Thyroid gland (tissue), 4 donors: ENCODE results near the gene CNPY2. TPM values are rescaled to one million over a fixed set of nuclear protein-coding genes. Genes with fewer than 3 reads are reported as not detected.

ENCODE experiments used
- DNase-seq, 2 donors: peaks; one replicate each; pipeline ENCODE4 v3.0.0-alpha.2; 2019
- H3K27ac ChIP-seq, 3 donors: fragments of 200-600 bp; sonication (generic); 1 replicate in 2 of 3; 2 replicates in 1 of 3; pipeline ENCODE4 v1.5.1; 2016 to 2019; ENCODE audit warnings: mild to moderate bottlenecking in 1 of 3, moderate library complexity in 1 of 3
- H3K27me3 ChIP-seq: fragments of 200-600 bp; sonication (generic); one replicate; pipeline ENCODE4 v1.5.1; 2019
- H3K36me3 ChIP-seq, 2 donors: fragments of 200-600 bp; sonication (generic); one replicate each; pipeline ENCODE4 v1.5.1; 2016 to 2019
- H3K4me1 ChIP-seq, 2 donors: fragments of 200-600 bp; sonication (generic); one replicate each; pipeline ENCODE4 v1.5.1; 2017 to 2019
- H3K4me3 ChIP-seq, 3 donors: fragments of 200-600 bp; sonication (generic); replicated peaks in 1 of 3; 1 replicate in 2 of 3; 2 replicates in 1 of 3; pipeline ENCODE4 v1.5.1; 2016; ENCODE audit warnings: mild to moderate bottlenecking in 1 of 3
- H3K9me3 ChIP-seq: fragments of 200-600 bp; sonication (generic); one replicate; pipeline ENCODE4 v1.5.1; 2017
- CTCF ChIP-seq, 6 experiments: fragments of 200-600 bp in 3 of 6; fragments of 450-650 bp in 3 of 6; sonication (generic) in 3 of 6; IDR thresholded peaks; one replicate each; pipeline ENCODE4 v1.5.1; 2016 to 2019; ENCODE audit warnings: antibody characterized with exemption in 6 of 6, mild to moderate bottlenecking in 2 of 6, inconsistent platforms in 1 of 6, moderate library complexity in 1 of 6
- POLR2A ChIP-seq, 2 donors: fragments of 450-650 bp; IDR thresholded peaks; one replicate each; pipeline ENCODE4 v1.6.1; 2017; ENCODE audit warnings: antibody characterized with exemption in 2 of 2, mild to moderate bottlenecking in 2 of 2, moderate library complexity in 1 of 2
- WGBS, 2 donors: methylation state at CpG; one replicate each; pipeline ENCODE4 v1.1.5; 2017; 5-methylcytosine and 5-hydroxymethylcytosine counted together
- intact Hi-C: fragments of 100-400 bp; cut with DNase I; formaldehyde crosslinking; loops from one replicate; pipeline ENCODE4 v1.15.1; 2023
- small RNA-seq: library from RNA; depleted of rRNA; stranded (forward); fragments of <200 nt; gene quantifications from one replicate; pipeline ENCODE3, GENCODE V24; 2016
- total RNA-seq, 4 donors: library from RNA; depleted of rRNA; stranded (reverse); fragments of >200 nt; gene quantifications; one replicate each; pipeline ENCODE4 v1.2.3, GENCODE V29; 2016

CNPY2 gene
- total RNA-seq, 4 donors from 2014 or later: 107 to 129 (median 124) TPM

GRCh38 chr12:56260380-56260779 is 55.4 kb downstream of the CNPY2 start:
- TF ChIP-seq POLR2A (IDR thresholded peaks at IDR 0.05) (no peak), CTCF (IDR thresholded peaks at IDR 0.05) (no peak)
- DNase-seq: no peak
- peaks cover 6 to 7% of the 10 kb centered on the region in 2 donors for H3K36me3 ChIP-seq
- intact Hi-C loops: no loop called here
- no peak overlapping the region for H3K27ac ChIP-seq
- no peaks in the 10 kb centered on the region for H3K9me3 ChIP-seq
- H3K27me3 ChIP-seq: no peaks in the 10 kb centered on the region
- peaks cover 10 to 20% of the 10 kb centered on the region in 2 donors for H3K4me1 ChIP-seq
- 93 to 95% methylated on average over 8 of the region's 8 CpGs for WGBS, 2 donors
- H3K4me3 ChIP-seq: no peak overlapping the region

Small RNAs within 50 kb of the gene (small RNA-seq; reads per million reads assigned to genes)
- not detected for gene RNU7-40P

Other genes with a start within 250 kb of the CNPY2 start
- gene ERBB3, start 235.8 kb downstream of the CNPY2 start, total RNA-seq: 10 to 100 TPM; 14.7 to 30.0 (median 20.4) TPM
- 100 to 1,000 TPM in 3 of 4 donors, 10 to 100 TPM in 1; 94.0 to 142 (median 122) TPM for gene PA2G4, start 211.4 kb downstream of the CNPY2 start, total RNA-seq
- 1,000 to 10,000 TPM; 1,344 to 2,817 (median 2,330) TPM for gene RPL41, start 199.4 kb downstream of the CNPY2 start, total RNA-seq
- gene ZC3H10, start 197.7 kb downstream of the CNPY2 start, total RNA-seq: 1 to 10 TPM; 4.7 to 7.7 (median 5.6) TPM
- 10 to 100 TPM; 60.6 to 84.7 (median 68.7) TPM for gene ESYT1, start 187.7 kb downstream of the CNPY2 start, total RNA-seq
- 100 to 1,000 TPM in 1 of 4 donors, 10 to 100 TPM in 3; 33.4 to 115 (median 48.1) TPM for gene MYL6B, start 163.4 kb downstream of the CNPY2 start, total RNA-seq
- gene MYL6, start 157.6 kb downstream of the CNPY2 start, total RNA-seq: 1,000 to 10,000 TPM; 1,110 to 2,359 (median 1,915) TPM
- gene SMARCC2, start 126.5 kb downstream of the CNPY2 start, total RNA-seq: 100 to 1,000 TPM in 1 of 4 donors, 10 to 100 TPM in 3; 76.5 to 101 (median 83.0) TPM
- gene RNF41, start 94.1 kb downstream of the CNPY2 start, total RNA-seq: 10 to 100 TPM; 63.4 to 89.7 (median 73.4) TPM
- 10 to 100 TPM; 19.4 to 35.7 (median 31.4) TPM for gene NABP2, start 91.6 kb downstream of the CNPY2 start, total RNA-seq
- not detected for gene SLC39A5, start 85.9 kb downstream of the CNPY2 start, total RNA-seq
- 10 to 100 TPM; 15.9 to 22.3 (median 18.3) TPM for gene ANKRD52, start 57.6 kb downstream of the CNPY2 start, total RNA-seq
- gene COQ10A, start 49.0 kb downstream of the CNPY2 start, total RNA-seq: 10 to 100 TPM; 11.3 to 28.7 (median 19.7) TPM
- 100 to 1,000 TPM; 110 to 190 (median 118) TPM for gene CS, start 15.7 kb downstream of the CNPY2 start, total RNA-seq
- 100 to 1,000 TPM in 3 of 4 donors, 10 to 100 TPM in 1; 95.7 to 148 (median 134) TPM for gene PAN2, start 18.0 kb upstream of the CNPY2 start, total RNA-seq
- 1 to 10 TPM in 1 of 4 donors, under 1 TPM in 1, not detected in 2; 0.67 to 1.1 TPM for gene IL23A, start 22.9 kb upstream of the CNPY2 start, total RNA-seq
- gene STAT2, start 44.1 kb upstream of the CNPY2 start, total RNA-seq: 100 to 1,000 TPM; 121 to 166 (median 146) TPM
- not detected for gene APOF, start 46.9 kb upstream of the CNPY2 start, total RNA-seq
- 1 to 10 TPM; 4.6 to 7.6 (median 6.7) TPM for gene TIMELESS, start 133.4 kb upstream of the CNPY2 start, total RNA-seq
- gene MIP, start 138.7 kb upstream of the CNPY2 start, total RNA-seq: not detected
- 1 to 10 TPM; 2.8 to 4.6 (median 4.3) TPM for gene SPRYD4, start 152.6 kb upstream of the CNPY2 start, total RNA-seq
- 1 to 10 TPM; 1.8 to 4.2 (median 2.7) TPM for gene GLS2, start 172.2 kb upstream of the CNPY2 start, total RNA-seq
- 10 to 100 TPM; 39.8 to 58.3 (median 50.2) TPM for gene RBMS2, start 205.8 kb upstream of the CNPY2 start, total RNA-seq